ENCODE results near the gene ANO1. TPM values are rescaled to one million over a fixed set of nuclear protein-coding genes. Genes with fewer than 3 reads are reported as not detected.

The ANO1 gene
- total and polyA plus RNA-seq, 2 of the 8 experiments (the other 6 are each of a cell fraction or from before 2014, with no cell fraction given): 4.7 to 5.0 TPM

GRCh38 chr11:70206982-70207376 lies 128.9 kb downstream of the ANO1 start (continued):
- TF ChIP-seq KDM4A (IDR thresholded peaks at IDR 0.05; ENCODE audit: low read depth, low read length, severe bottlenecking) (no peak), TBP (IDR thresholded peaks at IDR 0.05; ENCODE audit: low read depth, low read length) (no peak), GTF2F1 (IDR thresholded peaks at IDR 0.05; ENCODE audit: borderline replicate concordance, low read depth, low read length) (no peak)
